ENCODE data around the gene TMEM243.

Gene TMEM243

GRCh38 chr7:87155788-87156187 lies 63.7 kb downstream of the TMEM243 start:
- no peak for DNase-seq (ENCODE audit: low spot score)

DNA sequence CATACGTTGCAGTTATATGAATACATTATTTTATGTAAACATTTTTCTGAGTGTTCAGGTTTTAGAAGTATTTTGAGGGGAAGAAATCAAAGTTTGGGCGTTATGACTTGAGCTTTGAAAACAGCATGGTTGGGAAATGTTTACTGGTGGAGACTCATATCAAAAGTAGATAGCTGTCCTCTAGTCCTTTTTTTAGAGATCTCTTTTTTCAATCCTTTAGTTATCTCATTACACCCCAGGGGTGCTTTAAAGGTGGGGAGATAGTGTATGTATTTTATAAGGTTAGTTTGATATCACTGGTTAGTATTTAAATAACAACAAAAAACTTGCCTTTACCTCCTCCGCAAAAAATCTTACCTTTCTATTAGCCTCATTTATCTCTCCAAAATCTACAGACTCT lies 65.0 kb downstream of the TMEM243 start:
- DNase-seq (ENCODE audit: low spot score) = peak; percentile 21

- DNase-seq (ENCODE audit: low spot score) = no peak
Observed at GRCh38 chr7:87154166-87154565, 65.4 kb downstream of the TMEM243 start.

DNA sequence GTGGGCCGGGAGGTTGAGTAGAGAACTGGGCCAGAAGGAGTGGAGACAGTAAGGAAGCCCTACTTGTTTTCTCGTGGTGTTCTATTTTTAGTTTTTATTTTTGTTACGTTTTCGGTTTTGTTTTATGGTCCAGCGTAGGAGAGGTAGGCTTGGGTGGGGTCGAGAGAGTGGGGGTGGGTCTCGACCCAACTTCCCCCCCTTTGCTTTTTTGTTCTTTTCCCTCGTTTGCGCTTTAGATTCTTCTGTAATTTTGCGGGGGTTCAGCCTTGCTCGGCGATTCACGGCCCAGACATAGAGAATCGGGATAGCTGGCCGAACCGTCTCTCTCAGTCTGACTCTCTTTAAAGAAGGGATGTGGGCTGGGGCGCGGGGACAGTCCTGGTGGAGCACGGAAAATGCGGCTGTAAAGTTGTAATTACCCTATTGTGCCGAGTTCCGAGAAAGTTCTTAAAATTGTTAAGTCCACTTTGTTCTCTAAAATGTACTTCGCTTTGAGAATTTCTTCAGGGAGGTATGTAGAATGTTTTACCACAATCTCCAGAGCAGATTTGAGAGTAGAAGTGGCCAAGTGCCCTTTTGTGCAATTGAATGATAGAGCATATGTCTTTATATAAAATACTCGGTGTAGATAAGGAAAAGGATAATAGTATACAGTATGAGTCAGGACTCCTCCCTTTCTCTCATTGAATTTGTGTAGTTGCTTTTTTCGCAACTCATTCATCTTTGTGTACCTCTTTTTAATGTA lies 66.5 kb downstream of the TMEM243 start:
- DNase-seq (ENCODE audit: low spot score) = peak; percentile 33

DNA sequence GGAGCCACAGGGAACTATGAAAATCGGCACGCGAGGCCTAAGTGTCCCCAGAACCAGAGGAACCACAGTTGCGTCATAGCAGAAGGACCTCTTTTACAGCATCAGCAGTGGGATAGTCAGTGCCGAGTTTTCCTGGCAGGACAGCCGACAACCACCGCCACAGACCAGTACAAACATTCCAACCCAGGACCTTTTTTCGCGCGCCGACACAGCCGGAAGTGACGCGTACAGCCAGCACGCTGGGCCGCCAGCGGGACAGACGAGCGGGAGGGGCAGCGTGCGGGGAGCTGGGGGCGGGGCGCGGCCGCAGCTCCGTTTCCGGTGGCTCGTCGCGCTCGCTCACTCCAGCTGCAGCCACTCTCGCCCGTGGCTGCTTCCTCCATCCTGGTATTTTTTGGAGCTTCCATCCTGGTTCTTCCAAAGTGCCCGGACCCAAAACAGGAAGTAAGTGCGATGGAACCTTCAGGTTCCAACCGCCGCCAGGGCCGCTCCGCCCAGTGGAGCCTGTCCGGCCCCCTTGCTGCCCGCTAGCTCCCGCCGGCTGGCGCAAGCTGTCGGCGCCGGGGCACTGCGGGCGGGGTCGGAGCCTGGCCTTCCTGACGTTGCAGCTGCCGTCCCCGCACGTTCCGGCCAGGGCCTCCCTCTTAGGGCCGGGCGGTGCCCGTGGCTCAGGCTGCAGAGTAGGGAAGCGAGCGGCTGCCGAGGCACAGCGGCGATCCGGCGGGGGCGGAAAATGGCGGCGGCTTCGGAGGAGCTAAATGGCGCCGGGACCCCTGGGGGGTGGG lies 67.2 kb downstream of the TMEM243 start, which contains the start of gene DMTF1:
Gene DMTF1, plus strand, starts transcription at position 342 of the 785 bp plus-strand sequence. CDS start 12,489 bp downstream, outside the sequence.
- peak; percentile 89 for DNase-seq (ENCODE audit: low spot score)

GRCh38 chr7:87151729-87152111 lies 67.8 kb downstream of the TMEM243 start:
- DNase-seq (ENCODE audit: low spot score) = no peak

DNA sequence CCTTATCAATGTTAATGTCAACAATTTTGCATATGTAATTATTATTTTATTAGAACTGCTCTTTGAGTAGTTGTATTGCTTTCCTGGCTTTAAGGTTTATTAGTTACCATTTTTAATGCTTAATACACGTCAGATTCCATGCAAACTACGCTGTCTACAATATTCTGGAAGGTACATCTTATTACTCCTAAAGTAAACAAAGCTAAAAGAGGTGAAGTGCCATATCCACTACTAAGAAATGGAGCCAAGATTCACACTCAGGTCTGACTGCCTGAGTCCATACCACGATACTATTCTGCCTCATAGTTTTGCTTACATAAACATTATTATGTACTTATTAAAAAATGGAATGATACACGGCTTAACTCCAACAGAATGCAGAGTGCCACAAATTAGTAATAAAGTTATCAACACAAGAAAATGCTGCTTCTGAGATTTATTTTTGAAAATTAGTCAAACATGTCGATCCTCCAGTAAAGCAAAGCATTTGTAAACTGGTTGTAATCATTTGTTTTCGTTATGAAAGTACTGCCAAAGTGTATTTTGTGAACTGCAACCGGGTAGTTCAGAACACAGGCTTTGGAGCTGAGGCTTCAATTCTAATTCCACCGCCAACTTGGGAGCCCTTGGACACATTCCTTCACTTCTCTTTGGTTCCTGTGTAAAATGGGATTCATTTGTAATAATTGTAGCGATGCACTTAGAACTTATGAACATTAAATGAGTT lies 68.4 kb downstream of the TMEM243 start:
- DNase-seq (ENCODE audit: low spot score) = no peak

DNA sequence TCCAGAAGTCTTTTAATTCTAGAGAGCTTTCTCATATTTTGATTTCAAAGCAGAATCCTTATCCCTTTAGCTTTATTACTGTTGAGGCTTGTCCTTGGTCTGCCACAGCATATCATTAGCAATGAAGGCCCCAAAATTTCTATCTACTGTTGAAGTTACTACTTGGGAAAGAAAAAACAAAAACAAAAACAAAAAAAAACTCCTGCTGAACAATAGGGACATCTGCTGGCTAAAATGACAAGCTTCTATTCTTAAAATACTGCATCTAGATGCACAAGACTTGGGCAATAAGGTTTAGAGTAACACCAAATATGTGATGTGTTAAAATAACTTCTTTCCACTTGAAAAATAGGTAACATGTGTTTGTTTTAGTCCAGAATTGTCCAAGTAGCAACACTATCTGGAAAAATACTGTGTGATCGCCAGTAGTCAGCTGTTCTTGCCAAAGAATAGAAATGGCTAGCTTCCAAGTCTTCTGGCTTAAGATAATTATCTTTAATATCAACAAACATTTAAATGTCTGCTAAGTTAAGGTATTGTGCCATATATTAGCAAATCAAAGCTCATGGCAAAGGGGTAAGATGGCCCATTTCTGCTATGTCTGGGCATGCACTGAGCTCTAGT lies 71.1 kb downstream of the TMEM243 start:
- peak; percentile 21 for DNase-seq (ENCODE audit: low spot score)

DNA sequence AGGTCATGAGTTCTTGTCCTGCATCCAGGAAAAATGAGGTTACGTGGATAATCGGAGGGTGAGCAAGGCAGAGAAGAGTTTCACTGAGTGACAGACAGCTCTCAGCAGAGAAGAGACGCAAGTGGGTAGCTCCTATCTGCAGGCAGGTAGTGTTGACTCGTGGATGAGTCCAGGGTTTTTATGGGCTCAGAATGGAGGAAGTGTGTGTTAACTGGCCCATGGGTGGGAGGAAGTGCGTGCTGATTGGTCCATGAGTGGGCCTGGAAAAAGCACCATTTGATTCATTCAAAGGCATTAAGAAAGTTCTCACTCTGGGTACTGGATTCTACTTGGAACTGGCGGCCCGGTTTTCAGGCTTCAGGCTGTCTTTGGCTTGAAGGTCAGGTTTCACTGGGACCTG lies 72.0 kb downstream of the TMEM243 start:
- no peak for DNase-seq (ENCODE audit: low spot score)

GRCh38 chr7:87146740-87147386 lies 72.7 kb downstream of the TMEM243 start:
- DNase-seq (ENCODE audit: low spot score) = no peak
